HepG2 (cell line): Measurements from ENCODE around the gene PCYT2. TPM values are rescaled to one million over a fixed set of nuclear protein-coding genes. Genes with fewer than 3 reads are reported as not detected.

Experiments used
- ATF7 ChIP-seq, 2 experiments: fragments of 450-650 bp in 1 of 2; sonication (generic) in 1 of 2; formaldehyde crosslinking in 1 of 2; IDR thresholded peaks; 2 replicates each; pipeline versions ENCODE4 v1.4.0 to v1.6.1; 2016 to 2020; ENCODE audit warnings: antibody characterized with exemption in 1 of 2, mild to moderate bottlenecking in 1 of 2, missing genetic modification reagents in 1 of 2
- E2F5 ChIP-seq: sonication (generic); formaldehyde crosslinking; conservative IDR thresholded peaks from 2 replicates; pipeline ENCODE4 v1.4.0; 2020; ENCODE audit warnings: missing genetic modification reagents
- JUNB ChIP-seq: sonication (generic); formaldehyde crosslinking; IDR thresholded peaks from 2 replicates; pipeline ENCODE4 v1.8.0; 2022; ENCODE audit warnings: missing genetic modification reagents, mild to moderate bottlenecking, borderline replicate concordance
- NPAS2 ChIP-seq: sonication (generic); formaldehyde crosslinking; IDR thresholded peaks from 2 replicates; pipeline ENCODE4 v1.8.0; 2022; ENCODE audit warnings: mild to moderate bottlenecking, missing genetic modification reagents, borderline replicate concordance
- PBX2 ChIP-seq: IDR thresholded peaks from 2 replicates; pipeline ENCODE4 v1.6.1; 2016; ENCODE audit warnings: control low read depth
- POLR2AphosphoS5 ChIP-seq: IDR thresholded peaks from 2 replicates; pipeline ENCODE4 v1.6.1; 2012; ENCODE audit warnings: low read depth, low read length
- REXO4 ChIP-seq: sonication (generic); formaldehyde crosslinking; IDR thresholded peaks from 2 replicates; pipeline ENCODE4 v1.8.0; 2022; ENCODE audit warnings: missing genetic modification reagents, mild to moderate bottlenecking, borderline replicate concordance
- SCMH1 ChIP-seq: sonication (generic); formaldehyde crosslinking; IDR thresholded peaks from 2 replicates; pipeline ENCODE4 v1.9.0; 2021; ENCODE audit warnings: missing genetic modification reagents, mild to moderate bottlenecking, borderline replicate concordance
- TBP ChIP-seq: sonication (generic); formaldehyde crosslinking; IDR thresholded peaks from 2 replicates; pipeline ENCODE4 v1.5.0; 2020; ENCODE audit warnings: missing genetic modification reagents
- TBX2 ChIP-seq: sonication (generic); formaldehyde crosslinking; IDR thresholded peaks from 2 replicates; pipeline ENCODE4 v1.5.0; 2020; ENCODE audit warnings: missing genetic modification reagents, mild to moderate bottlenecking, borderline replicate concordance
- TMF1 ChIP-seq: sonication (generic); formaldehyde crosslinking; IDR thresholded peaks from 2 replicates; pipeline ENCODE4 v1.8.1; 2022; ENCODE audit warnings: low read depth, missing genetic modification reagents
- ZNF143 ChIP-seq: sonication (generic); formaldehyde crosslinking; IDR thresholded peaks from 2 replicates; pipeline ENCODE4 v1.4.0; 2020; ENCODE audit warnings: missing genetic modification reagents
- ZNF180 ChIP-seq: sonication (generic); formaldehyde crosslinking; IDR thresholded peaks from 2 replicates; pipeline ENCODE4 v1.4.0; 2020; ENCODE audit warnings: low read depth, missing genetic modification reagents, borderline replicate concordance
- ZNF317 ChIP-seq: sonication (generic); formaldehyde crosslinking; IDR thresholded peaks from 2 replicates; pipeline ENCODE4 v1.5.0; 2020; ENCODE audit warnings: mild to moderate bottlenecking, missing genetic modification reagents
- ZNF333 ChIP-seq: sonication (generic); formaldehyde crosslinking; IDR thresholded peaks from 2 replicates; pipeline ENCODE4 v1.4.0; 2020; ENCODE audit warnings: mild to moderate bottlenecking, missing genetic modification reagents, borderline replicate concordance
- ZNF350 ChIP-seq: sonication (generic); formaldehyde crosslinking; IDR thresholded peaks from 2 replicates; pipeline ENCODE4 v1.4.0; 2020; ENCODE audit warnings: mild to moderate bottlenecking, low read depth, missing genetic modification reagents, borderline replicate concordance
- ZNF468 ChIP-seq: sonication (generic); formaldehyde crosslinking; IDR thresholded peaks from 2 replicates; pipeline ENCODE4 v1.8.0; 2022; ENCODE audit warnings: mild to moderate bottlenecking, moderate library complexity, missing genetic modification reagents
- ZNF660 ChIP-seq: sonication (generic); formaldehyde crosslinking; IDR thresholded peaks from 2 replicates; pipeline ENCODE4 v1.5.1; 2020; ENCODE audit warnings: mild to moderate bottlenecking, low read depth, missing genetic modification reagents, borderline replicate concordance
- polyA plus RNA-seq, 8 experiments: library from polyadenylated mRNA; depleted of rRNA in 3 of 8; stranded (reverse) in 7 of 8; unstranded in 1 of 8; fragments of >200 nt; fragmentation: Illumina TruSeq in 4 of 8; extraction: Trizol in 4 of 8; gene quantifications; 2 replicates each; pipeline versions ENCODE4 v1.2.1 to v1.2.3, GENCODE V29; 2011 to 2016; ENCODE audit warnings: low read depth in 4 of 8, missing spikeins in 1 of 8, mixed read lengths in 1 of 8; ENCODE audit not compliant: insufficient read depth in 1 of 8
- total RNA-seq, 5 experiments: library from RNA; depleted of rRNA; stranded (reverse); fragments of >200 nt; fragmentation: Illumina TruSeq; extraction: Trizol; gene quantifications; 2 replicates each; pipeline ENCODE4 v1.2.3, GENCODE V29; 2016; ENCODE audit warnings: low read depth in 1 of 5
- TF ChIP-seq, protein P1 (sequence below): fragments of 450-650 bp; IDR thresholded peaks from 2 replicates; pipeline ENCODE4 v1.6.1; 2017; ENCODE audit warnings: mild to moderate bottlenecking
- TF ChIP-seq, protein P2 (sequence below): sonication (generic); formaldehyde crosslinking; IDR thresholded peaks from 2 replicates; pipeline ENCODE4 v1.5.0; 2020; ENCODE audit warnings: missing genetic modification reagents

The PCYT2 gene
- total and polyA plus RNA-seq, 2 of the 13 experiments (the other 11 are each of a cell fraction or from before 2014, with no cell fraction given) = 147 to 297 TPM

DNA sequence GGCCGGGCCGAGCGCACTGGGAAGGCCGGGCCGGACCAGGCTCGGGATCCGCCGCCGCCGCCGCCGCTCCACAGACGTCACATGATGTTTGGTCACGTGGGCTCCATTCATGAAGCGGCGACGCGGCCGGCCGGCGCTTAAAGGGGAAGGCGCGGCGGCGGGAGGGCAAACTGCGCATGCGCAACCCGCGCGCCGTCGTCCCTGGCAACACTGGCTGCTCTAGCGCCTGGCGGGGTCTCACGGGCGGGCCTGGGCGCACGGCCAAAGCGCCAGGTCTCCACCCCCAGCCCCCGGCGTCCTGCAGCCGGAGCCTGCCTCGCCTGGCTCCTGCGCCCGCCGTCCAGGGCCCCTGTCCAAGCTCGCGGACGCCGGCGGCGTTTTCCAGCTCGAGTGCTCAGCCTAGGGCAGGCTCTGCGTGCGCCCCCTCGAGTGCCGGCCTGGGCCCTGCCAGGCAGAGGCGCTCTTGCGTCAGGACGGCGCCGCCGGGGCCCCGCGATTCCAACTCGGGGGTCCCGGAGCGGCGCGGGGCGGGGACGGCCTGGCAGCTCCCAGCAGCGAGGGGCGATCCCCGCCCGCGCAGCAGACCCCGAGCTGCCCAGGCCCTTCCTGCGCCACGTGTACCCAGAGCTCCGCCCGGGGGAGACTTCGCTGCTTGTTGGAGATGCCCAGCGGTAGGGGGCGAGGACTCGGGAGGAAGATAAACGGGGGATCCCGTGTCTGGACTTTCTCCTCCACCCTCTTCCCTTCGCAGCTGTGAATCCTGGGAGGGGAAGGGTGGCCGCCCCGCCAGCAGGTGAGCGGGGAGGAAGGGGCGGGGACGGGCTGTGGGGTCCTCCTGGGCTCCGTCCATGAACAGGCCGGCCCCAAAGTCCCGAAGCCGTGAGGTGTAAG is 16.7 kb upstream of the PCYT2 start, which contains the start of gene MAFG (continued):
- TF ChIP-seq TBX2 (peak; percentile 87), ATF7 (IDR thresholded peaks at IDR 0.05) (no peak), ATF7 (CRISPR knock-in tag; IDR thresholded peaks at IDR 0.05) (0 out of 2 replicates have a peak, but pooled peaks have one; percentile 39), JUNB (no peak), REXO4 (no peak), ZNF468 (CRISPR knock-in tag) (0 out of 2 replicates have a peak, but pooled peaks have one; percentile 92), ZNF350 (CRISPR knock-in tag) (no peak), ZNF180 (CRISPR knock-in tag) (0 out of 2 replicates have a peak, but pooled peaks have one; percentile 66), PBX2 (CRISPR knock-in tag) (no peak), ZNF317 (no peak), E2F5 (CRISPR knock-in tag) (0 out of 2 replicates have a peak, but pooled peaks have one; percentile 34), TMF1 (CRISPR knock-in tag) (no peak), POLR2AphosphoS5 (no peak), ZNF333 (CRISPR knock-in tag) (peak; percentile 80), TBP (CRISPR knock-in tag) (peak; percentile 82; the same call in 1 of the 2 replicates), ZNF143 (CRISPR knock-in tag) (peak; percentile 64), ZNF660 (CRISPR knock-in tag) (no peak), SCMH1 (CRISPR knock-in tag) (no peak), NPAS2 (no peak)
- TF ChIP-seq, protein P1, sequence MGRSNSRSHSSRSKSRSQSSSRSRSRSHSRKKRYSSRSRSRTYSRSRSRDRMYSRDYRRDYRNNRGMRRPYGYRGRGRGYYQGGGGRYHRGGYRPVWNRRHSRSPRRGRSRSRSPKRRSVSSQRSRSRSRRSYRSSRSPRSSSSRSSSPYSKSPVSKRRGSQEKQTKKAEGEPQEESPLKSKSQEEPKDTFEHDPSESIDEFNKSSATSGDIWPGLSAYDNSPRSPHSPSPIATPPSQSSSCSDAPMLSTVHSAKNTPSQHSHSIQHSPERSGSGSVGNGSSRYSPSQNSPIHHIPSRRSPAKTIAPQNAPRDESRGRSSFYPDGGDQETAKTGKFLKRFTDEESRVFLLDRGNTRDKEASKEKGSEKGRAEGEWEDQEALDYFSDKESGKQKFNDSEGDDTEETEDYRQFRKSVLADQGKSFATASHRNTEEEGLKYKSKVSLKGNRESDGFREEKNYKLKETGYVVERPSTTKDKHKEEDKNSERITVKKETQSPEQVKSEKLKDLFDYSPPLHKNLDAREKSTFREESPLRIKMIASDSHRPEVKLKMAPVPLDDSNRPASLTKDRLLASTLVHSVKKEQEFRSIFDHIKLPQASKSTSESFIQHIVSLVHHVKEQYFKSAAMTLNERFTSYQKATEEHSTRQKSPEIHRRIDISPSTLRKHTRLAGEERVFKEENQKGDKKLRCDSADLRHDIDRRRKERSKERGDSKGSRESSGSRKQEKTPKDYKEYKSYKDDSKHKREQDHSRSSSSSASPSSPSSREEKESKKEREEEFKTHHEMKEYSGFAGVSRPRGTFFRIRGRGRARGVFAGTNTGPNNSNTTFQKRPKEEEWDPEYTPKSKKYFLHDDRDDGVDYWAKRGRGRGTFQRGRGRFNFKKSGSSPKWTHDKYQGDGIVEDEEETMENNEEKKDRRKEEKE = no peak
- TF ChIP-seq, protein P2, sequence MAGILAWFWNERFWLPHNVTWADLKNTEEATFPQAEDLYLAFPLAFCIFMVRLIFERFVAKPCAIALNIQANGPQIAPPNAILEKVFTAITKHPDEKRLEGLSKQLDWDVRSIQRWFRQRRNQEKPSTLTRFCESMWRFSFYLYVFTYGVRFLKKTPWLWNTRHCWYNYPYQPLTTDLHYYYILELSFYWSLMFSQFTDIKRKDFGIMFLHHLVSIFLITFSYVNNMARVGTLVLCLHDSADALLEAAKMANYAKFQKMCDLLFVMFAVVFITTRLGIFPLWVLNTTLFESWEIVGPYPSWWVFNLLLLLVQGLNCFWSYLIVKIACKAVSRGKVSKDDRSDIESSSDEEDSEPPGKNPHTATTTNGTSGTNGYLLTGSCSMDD = no peak; the same call in 1 of the 2 replicates
